Mesenchymal stem cell (in vitro differentiated cells and primary cell): Measurements from ENCODE around the gene MCF2L2.
"Not testable (repeated sequence)": the region's sequence is repeated elsewhere in the genome, so short reads cannot be mapped to it uniquely, and the experiment has no call there.

ENCODE experiments used
- DNase-seq: peaks from one replicate; pipeline ENCODE4 v3.0.0-alpha.2; 2013
- H2AFZ ChIP-seq: one replicate; pipeline ENCODE4 v1.6.1; 2013; ENCODE audit warnings: low read depth, mild to moderate bottlenecking, control low read depth, inconsistent platforms, low read length, moderate library complexity
- H2AK5ac ChIP-seq: 2 replicates; pipeline ENCODE4 v1.6.1; 2013; ENCODE audit warnings: low read length, moderate library complexity, mild to moderate bottlenecking, inconsistent platforms; ENCODE audit not compliant: severe bottlenecking
- H2BK120ac ChIP-seq: one replicate; pipeline ENCODE4 v1.6.1; 2013; ENCODE audit warnings: low read depth, mild to moderate bottlenecking, inconsistent platforms, low read length, moderate library complexity
- H2BK12ac ChIP-seq, 2 experiments: one replicate each; pipeline ENCODE4 v1.6.1; 2013; ENCODE audit warnings: inconsistent platforms in 2 of 2, low read length in 2 of 2, mild to moderate bottlenecking in 2 of 2, moderate library complexity in 2 of 2, control low read depth in 1 of 2
- H2BK15ac ChIP-seq: one replicate; pipeline ENCODE4 v1.6.1; 2013; ENCODE audit warnings: mild to moderate bottlenecking, low read depth, inconsistent platforms; ENCODE audit not compliant: poor library complexity, severe bottlenecking
- H2BK5ac ChIP-seq: 2 replicates; pipeline ENCODE4 v1.6.1; 2013; ENCODE audit warnings: low read depth, mild to moderate bottlenecking, low read length, control low read depth, inconsistent platforms; ENCODE audit not compliant: poor library complexity, severe bottlenecking
- H3K14ac ChIP-seq, 2 experiments: one replicate each; pipeline ENCODE4 v1.6.1; 2013; ENCODE audit warnings: inconsistent platforms in 2 of 2, low read length in 2 of 2, control low read depth in 1 of 2, mild to moderate bottlenecking in 1 of 2, moderate library complexity in 1 of 2
- H3K18ac ChIP-seq, 2 experiments: one replicate each; pipeline ENCODE4 v1.6.1; 2013; ENCODE audit warnings: inconsistent platforms in 2 of 2, low read length in 2 of 2, control low read depth in 1 of 2, low read depth in 1 of 2, mild to moderate bottlenecking in 1 of 2
- H3K23ac ChIP-seq, 2 experiments: one replicate each; pipeline ENCODE4 v1.6.1; 2013; ENCODE audit warnings: inconsistent platforms in 2 of 2, low read length in 2 of 2, mild to moderate bottlenecking in 2 of 2, moderate library complexity in 2 of 2, control low read depth in 1 of 2
- H3K27ac ChIP-seq: 2 replicates; pipeline ENCODE4 v1.5.1; 2013; ENCODE audit warnings: mild to moderate bottlenecking, moderate library complexity, low read length, control low read depth, inconsistent platforms; ENCODE audit not compliant: poor library complexity, severe bottlenecking
- H3K27me3 ChIP-seq, 2 experiments: 2 replicates each; pipeline versions ENCODE4 v1.6.1 to v1.7.0; 2013; ENCODE audit warnings: low read length in 2 of 2, mild to moderate bottlenecking in 2 of 2, moderate library complexity in 2 of 2, control low read depth in 1 of 2, inconsistent platforms in 1 of 2; ENCODE audit not compliant: control insufficient read depth in 1 of 2, insufficient read depth in 1 of 2
- H3K36me3 ChIP-seq, 2 experiments: 2 replicates each; pipeline versions ENCODE4 v1.6.1 to v1.7.0; 2013; ENCODE audit warnings: low read length in 2 of 2, control low read depth in 1 of 2, inconsistent platforms in 1 of 2, low read depth in 1 of 2, mild to moderate bottlenecking in 1 of 2; ENCODE audit not compliant: insufficient read depth in 2 of 2, control insufficient read depth in 1 of 2
- H3K4ac ChIP-seq, 2 experiments: one replicate each; pipeline ENCODE4 v1.6.1; 2013; ENCODE audit warnings: inconsistent platforms in 2 of 2, low read length in 2 of 2, mild to moderate bottlenecking in 2 of 2, moderate library complexity in 2 of 2, control low read depth in 1 of 2, low read depth in 1 of 2
- H3K4me1 ChIP-seq: 2 replicates; pipeline ENCODE4 v1.6.1; 2013; ENCODE audit warnings: low read depth, low read length, control low read depth; ENCODE audit not compliant: control insufficient read depth, insufficient read depth
- H3K4me2 ChIP-seq: 2 replicates; pipeline ENCODE4 v1.6.1; 2013; ENCODE audit warnings: low read length, mild to moderate bottlenecking, inconsistent platforms; ENCODE audit not compliant: poor library complexity, severe bottlenecking
- H3K4me3 ChIP-seq, 2 experiments: 2 replicates each; pipeline versions ENCODE4 v1.5.1 to v1.7.0; 2013; ENCODE audit warnings: low read length in 2 of 2, mild to moderate bottlenecking in 2 of 2, control low read depth in 1 of 2, low read depth in 1 of 2; ENCODE audit not compliant: insufficient read depth in 1 of 2
- H3K79me1 ChIP-seq: replicated peaks from 2 replicates; pipeline ENCODE4 v1.6.1; 2013; ENCODE audit warnings: mild to moderate bottlenecking, control low read depth, low read length, inconsistent platforms; ENCODE audit not compliant: poor library complexity, severe bottlenecking
- H3K9ac ChIP-seq: 2 replicates; pipeline ENCODE4 v1.7.0; 2013; ENCODE audit warnings: mild to moderate bottlenecking, low read length, moderate library complexity
- H3K9me3 ChIP-seq: 2 replicates; pipeline ENCODE4 v1.7.0; 2013; ENCODE audit warnings: mild to moderate bottlenecking, low read length; ENCODE audit not compliant: control insufficient read depth
- H4K8ac ChIP-seq: one replicate; pipeline ENCODE4 v1.6.1; 2013; ENCODE audit warnings: inconsistent platforms, mild to moderate bottlenecking, low read length, moderate library complexity
- H4K91ac ChIP-seq: one replicate; pipeline ENCODE4 v1.6.1; 2013; ENCODE audit warnings: mild to moderate bottlenecking, low read length, inconsistent platforms
- WGBS: methylation state at CpG from one replicate; pipeline ENCODE4 v1.1.7; 2013; ENCODE audit warnings: mixed read lengths; 5-methylcytosine and 5-hydroxymethylcytosine counted together

Gene MCF2L2

GRCh38 chr3:183179550-183179908, 248.9 kb downstream of the MCF2L2 start:
- H3K4ac ChIP-seq, H2BK120ac ChIP-seq, H3K18ac ChIP-seq, H3K14ac ChIP-seq, H3K36me3 ChIP-seq, H2BK15ac ChIP-seq, H4K91ac ChIP-seq, H3K79me1 ChIP-seq, H2BK12ac ChIP-seq, H2BK5ac ChIP-seq, DNase-seq, H3K27ac ChIP-seq, H2AK5ac ChIP-seq, H3K9me3 ChIP-seq, H4K8ac ChIP-seq: not testable (repeated sequence)
- Histone ChIP-seq H3K4me2 (peak overlapping the region; percentile 100), H3K4me1 (peaks cover 13% of the 10 kb centered on the region), H3K4me3 (peak overlapping the region in 1 of 2 experiments; percentile 80), H3K23ac (peak overlapping the region in 1 of 2 experiments; percentile 2), H3K27me3 (peaks cover 37 to 51% of the 10 kb centered on the region in 2 experiments), H3K9ac (peak overlapping the region; percentile 69), H2AFZ (peak overlapping the region; percentile 15)
- WGBS = 5% methylated on average over 18 of the region's 18 CpGs

GRCh38 chr3:183178833-183179549, 249.4 kb downstream of the MCF2L2 start:
- H3K79me1 ChIP-seq = no peaks in the 10 kb centered on the region
- H3K36me3 ChIP-seq = no peaks in the 10 kb centered on the region
- peaks cover 13% of the 10 kb centered on the region for H3K4me1 ChIP-seq
- no peak overlapping the region for H2BK120ac ChIP-seq
- peak overlapping the region in 1 of 2 experiments; percentile 2 for H3K23ac ChIP-seq
- H3K9ac ChIP-seq = peak overlapping the region; percentile 69
- H2BK15ac ChIP-seq = no peak overlapping the region
- H3K27ac ChIP-seq = no peak overlapping the region
- H3K4ac ChIP-seq = peak overlapping the region in 1 of 2 experiments; percentile 8
- no peak overlapping the region for H2BK12ac ChIP-seq
- DNase-seq = peak; percentile 48
- peak overlapping the region; percentile 68 for H2AFZ ChIP-seq
- H3K14ac ChIP-seq = no peak overlapping the region
- under 1% methylated on average over 64 of the region's 68 CpGs for WGBS
- peak overlapping the region; percentile 100 for H3K4me2 ChIP-seq
- peak overlapping the region; percentile 24 for H4K8ac ChIP-seq
- H3K27me3 ChIP-seq = peaks cover 37 to 51% of the 10 kb centered on the region in 2 experiments
- H2BK5ac ChIP-seq = no peak overlapping the region
- no peak overlapping the region for H2AK5ac ChIP-seq
- H3K18ac ChIP-seq = peak overlapping the region in 1 of 2 experiments; percentile 53
- H3K9me3 ChIP-seq = no peaks in the 10 kb centered on the region
- H3K4me3 ChIP-seq = peak overlapping the region; percentile 48 to 80
- no peak overlapping the region for H4K91ac ChIP-seq

GRCh38 chr3:183178512-183178832, 249.9 kb downstream of the MCF2L2 start:
- H3K27me3 ChIP-seq = peaks cover 40 to 53% of the 10 kb centered on the region in 2 experiments
- peak overlapping the region; percentile 48 to 80 for H3K4me3 ChIP-seq
- H2BK12ac ChIP-seq = no peak overlapping the region
- peak overlapping the region; percentile 69 for H3K9ac ChIP-seq
- H2AK5ac ChIP-seq = no peak overlapping the region
- DNase-seq = no peak
- no peaks in the 10 kb centered on the region for H3K9me3 ChIP-seq
- H3K4me1 ChIP-seq = peaks cover 13% of the 10 kb centered on the region
- H4K91ac ChIP-seq = no peak overlapping the region
- H3K18ac ChIP-seq = no peak overlapping the region
- H2BK15ac ChIP-seq = no peak overlapping the region
- H3K36me3 ChIP-seq = no peaks in the 10 kb centered on the region
- no peak overlapping the region for H3K14ac ChIP-seq
- H3K27ac ChIP-seq = no peak overlapping the region
- no peak overlapping the region for H2BK5ac ChIP-seq
- H3K23ac ChIP-seq = no peak overlapping the region
- H4K8ac ChIP-seq = no peak overlapping the region
- peak overlapping the region; percentile 100 for H3K4me2 ChIP-seq
- H3K79me1 ChIP-seq = no peaks in the 10 kb centered on the region
- peak overlapping the region; percentile 68 for H2AFZ ChIP-seq
- WGBS = 38% methylated on average over 6 of the region's 6 CpGs
- no peak overlapping the region for H2BK120ac ChIP-seq
- H3K4ac ChIP-seq = no peak overlapping the region

GRCh38 chr3:183172051-183172639, 256.3 kb downstream of the MCF2L2 start:
- no peak overlapping the region for H2BK15ac ChIP-seq
- H4K8ac ChIP-seq = no peak overlapping the region
- no peaks in the 10 kb centered on the region for H3K4me1 ChIP-seq
- H2BK12ac ChIP-seq = no peak overlapping the region
- DNase-seq = no peak
- no peak overlapping the region for H3K9ac ChIP-seq
- H3K23ac ChIP-seq = no peak overlapping the region
- H3K36me3 ChIP-seq = no peaks in the 10 kb centered on the region
- H3K9me3 ChIP-seq = no peaks in the 10 kb centered on the region
- H2BK5ac ChIP-seq = no peak overlapping the region
- no peak overlapping the region for H3K14ac ChIP-seq
- H4K91ac ChIP-seq = no peak overlapping the region
- peaks cover 25 to 47% of the 10 kb centered on the region in 2 experiments for H3K27me3 ChIP-seq
- no peak overlapping the region for H3K18ac ChIP-seq
- H3K27ac ChIP-seq = no peak overlapping the region
- no peaks in the 10 kb centered on the region for H3K79me1 ChIP-seq
- no peak overlapping the region for H3K4ac ChIP-seq
- no peak overlapping the region for H3K4me3 ChIP-seq
- H2AK5ac ChIP-seq = no peak overlapping the region
- 82% methylated on average over 3 of the region's 5 CpGs for WGBS
- no peak overlapping the region for H2BK120ac ChIP-seq
- H2AFZ ChIP-seq = no peak overlapping the region
- no peak overlapping the region for H3K4me2 ChIP-seq
